GM18517 (cell line): ENCODE data around the gene TACR2.

Source experiments
- ATAC-seq: cut with Tn5 transposase; IDR thresholded peaks from one replicate; pipeline ENCODE4 v1.9.1; 2021; ENCODE audit warnings: mild to moderate bottlenecking, moderate library complexity; ENCODE audit not compliant: unreplicated experiment

The TACR2 gene

DNA sequence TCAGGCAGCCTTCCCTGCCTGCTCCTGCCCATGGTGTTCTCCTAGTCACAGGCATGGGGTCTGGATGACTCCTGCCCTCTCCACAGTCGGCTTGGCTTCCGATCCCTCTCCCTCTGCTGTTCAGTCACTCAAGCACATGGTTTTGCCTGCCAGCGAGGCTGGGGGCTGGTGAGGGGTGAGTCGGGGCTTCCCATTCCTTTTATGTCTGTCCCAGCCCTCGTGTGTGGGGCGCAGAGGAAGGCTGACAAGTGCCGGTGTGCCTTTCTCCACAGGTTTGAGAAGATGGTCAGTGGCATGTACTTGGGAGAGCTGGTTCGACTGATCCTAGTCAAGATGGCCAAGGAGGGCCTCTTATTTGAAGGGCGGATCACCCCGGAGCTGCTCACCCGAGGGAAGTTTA is 40.1 kb downstream of the TACR2 start:
- ATAC-seq: no peak

DNA sequence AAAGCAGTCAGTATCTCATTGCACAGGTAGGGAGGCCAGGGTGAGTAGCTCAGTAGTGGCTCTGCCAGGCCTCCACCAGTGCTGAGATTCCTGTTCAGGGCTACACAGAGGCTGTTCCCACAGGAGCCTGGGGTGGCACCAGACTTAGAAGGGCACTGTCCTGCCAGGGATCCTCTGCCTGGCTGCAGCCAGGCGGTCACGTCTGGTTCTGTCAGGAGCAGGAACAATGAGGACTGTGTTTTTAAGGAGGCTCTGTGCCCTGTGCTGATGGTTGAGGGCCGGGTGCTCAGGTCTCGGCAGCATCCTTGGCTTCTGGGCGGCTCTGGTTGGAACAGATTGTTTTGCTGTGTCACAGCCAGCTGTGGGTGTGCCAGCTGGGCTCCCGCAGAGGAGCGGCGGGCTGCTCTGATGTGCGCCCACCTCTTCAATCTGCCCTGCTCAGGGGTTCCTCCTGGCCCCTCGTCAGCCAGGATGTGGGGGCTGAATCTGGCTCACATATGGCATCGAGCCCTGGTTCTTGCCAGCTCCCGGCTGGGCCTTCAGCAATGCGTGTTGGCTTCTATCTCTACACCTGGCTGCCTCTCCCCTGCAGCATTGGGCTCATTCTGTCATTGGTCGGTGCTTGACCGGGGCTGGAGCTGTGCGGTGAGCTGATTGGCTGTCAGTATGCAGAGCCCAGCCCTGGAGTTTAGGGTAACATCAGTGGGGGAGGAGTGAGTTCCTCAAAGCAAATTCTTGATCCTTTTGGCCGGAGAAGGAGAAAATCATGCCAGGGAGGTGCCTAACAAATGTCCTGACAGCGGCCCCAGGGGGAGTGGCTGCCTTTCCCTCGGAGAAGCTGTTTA is 41.2 kb downstream of the TACR2 start:
- ATAC-seq: no peak

DNA sequence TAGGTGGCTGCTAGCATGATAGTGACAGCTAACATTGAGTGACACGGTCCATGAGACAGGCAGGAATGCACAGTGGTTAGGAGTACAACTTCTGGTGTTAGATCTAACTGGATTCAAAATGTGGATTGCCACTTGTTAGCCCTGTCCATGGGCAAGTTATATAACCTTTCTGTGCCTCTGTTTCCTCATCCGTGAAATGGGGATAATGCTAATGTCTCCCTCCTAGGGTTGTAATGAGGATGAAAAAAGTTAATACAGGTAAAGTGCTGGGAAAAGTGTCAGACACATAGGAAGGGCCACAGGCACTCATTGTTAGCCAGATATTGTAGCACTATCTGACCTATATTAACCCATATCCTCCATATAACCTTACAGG is 41.8 kb downstream of the TACR2 start:
- ATAC-seq: no peak

DNA sequence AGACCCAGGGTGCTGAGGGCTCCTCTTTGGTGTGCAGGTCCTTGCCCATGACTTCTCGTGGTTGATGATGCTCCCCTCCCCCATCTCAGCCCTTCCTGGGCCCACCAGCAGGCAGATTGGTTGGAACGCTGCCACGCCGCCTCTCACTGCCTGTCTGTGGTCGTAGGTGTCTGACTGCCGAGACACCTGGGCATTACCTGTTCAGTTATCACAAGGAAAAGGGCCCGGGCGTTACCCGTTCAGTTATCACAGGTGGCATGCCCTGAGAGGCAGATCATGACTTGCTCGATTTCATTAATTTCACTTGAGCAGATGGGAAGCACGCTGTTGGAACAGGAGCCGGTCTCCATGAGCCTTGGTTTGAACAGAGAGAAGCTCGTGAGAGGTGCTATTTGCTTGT is 42.5 kb downstream of the TACR2 start:
- no peak for ATAC-seq

DNA sequence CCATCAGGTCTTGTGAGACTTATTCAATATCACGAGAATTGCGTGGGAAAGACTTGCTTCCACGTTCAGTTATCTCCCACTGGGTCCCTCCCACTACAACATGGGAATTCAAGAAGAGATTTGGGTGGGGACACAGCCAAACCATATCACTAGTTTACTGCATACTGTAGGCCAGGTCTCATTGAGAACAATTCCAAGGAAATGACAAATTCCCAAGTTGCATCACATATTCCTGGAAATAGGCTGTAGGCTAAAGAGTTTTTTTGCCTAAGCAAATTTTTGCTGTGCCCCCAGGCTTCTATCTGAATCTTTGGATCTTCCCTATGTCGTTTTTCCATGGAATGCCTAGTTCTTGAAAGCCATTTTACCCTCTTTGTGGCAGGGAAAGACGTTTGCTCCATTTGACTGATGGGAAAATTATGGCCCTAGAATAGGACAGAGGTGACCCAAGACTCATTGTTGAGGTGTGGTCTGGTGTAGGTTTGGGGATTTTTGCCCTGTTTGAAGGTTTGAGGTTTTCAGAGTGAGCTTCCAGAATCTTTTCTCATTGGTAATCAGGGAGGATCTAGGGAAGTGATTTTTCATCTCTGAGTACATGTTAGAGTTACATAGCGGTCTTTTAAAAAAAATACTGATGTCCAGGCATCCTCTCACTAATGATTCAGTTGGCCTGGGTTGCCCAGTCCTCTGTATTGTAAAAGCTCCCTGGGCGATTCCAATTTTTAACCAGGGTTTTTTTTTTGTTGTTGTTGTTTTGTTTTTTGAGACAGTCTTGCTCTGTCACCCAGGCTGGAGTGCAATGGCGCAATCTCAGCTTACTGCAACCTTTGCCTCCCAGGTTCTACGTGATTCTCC is 44.4 kb downstream of the TACR2 start:
- no peak for ATAC-seq

DNA sequence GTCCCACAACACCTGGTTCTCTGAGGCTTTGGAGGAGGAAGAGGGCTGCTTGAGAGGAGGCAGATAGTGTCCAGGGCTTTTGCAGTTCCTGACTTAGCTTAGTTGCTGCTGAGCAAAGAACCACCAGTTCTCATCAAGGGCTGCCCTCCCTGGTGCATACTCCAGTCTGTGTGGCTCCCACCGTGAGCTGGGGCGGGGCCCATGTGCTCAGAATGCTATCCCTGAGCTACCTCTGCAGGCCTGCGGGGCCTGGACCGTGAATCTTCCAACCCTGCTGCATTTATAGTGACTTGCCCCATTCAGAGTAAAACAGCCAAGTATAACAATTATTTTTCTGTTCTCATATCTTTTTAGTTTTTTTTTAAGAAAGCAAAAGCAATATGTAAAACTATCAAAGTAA is 49.2 kb downstream of the TACR2 start:
- no peak for ATAC-seq

DNA sequence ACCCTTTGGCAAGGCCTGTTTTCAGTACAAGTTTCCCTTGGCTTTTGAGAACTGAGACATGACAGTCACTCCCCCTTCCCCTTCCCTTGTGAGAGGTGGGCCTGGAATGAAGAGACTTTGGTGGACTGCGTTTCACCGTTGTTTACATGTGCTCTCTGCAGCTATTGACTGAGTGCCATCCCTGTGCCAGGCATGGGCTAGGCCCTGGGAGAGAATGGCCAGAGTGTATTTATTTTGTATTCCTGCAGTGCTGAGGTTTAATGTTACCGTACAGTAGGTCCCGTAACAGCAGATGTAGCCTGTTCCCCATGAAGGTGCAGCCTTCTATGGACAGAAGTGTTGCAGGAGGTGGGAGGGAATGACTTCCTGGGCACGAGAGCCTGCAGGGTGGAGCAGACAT is 50.0 kb downstream of the TACR2 start:
- no peak for ATAC-seq

DNA sequence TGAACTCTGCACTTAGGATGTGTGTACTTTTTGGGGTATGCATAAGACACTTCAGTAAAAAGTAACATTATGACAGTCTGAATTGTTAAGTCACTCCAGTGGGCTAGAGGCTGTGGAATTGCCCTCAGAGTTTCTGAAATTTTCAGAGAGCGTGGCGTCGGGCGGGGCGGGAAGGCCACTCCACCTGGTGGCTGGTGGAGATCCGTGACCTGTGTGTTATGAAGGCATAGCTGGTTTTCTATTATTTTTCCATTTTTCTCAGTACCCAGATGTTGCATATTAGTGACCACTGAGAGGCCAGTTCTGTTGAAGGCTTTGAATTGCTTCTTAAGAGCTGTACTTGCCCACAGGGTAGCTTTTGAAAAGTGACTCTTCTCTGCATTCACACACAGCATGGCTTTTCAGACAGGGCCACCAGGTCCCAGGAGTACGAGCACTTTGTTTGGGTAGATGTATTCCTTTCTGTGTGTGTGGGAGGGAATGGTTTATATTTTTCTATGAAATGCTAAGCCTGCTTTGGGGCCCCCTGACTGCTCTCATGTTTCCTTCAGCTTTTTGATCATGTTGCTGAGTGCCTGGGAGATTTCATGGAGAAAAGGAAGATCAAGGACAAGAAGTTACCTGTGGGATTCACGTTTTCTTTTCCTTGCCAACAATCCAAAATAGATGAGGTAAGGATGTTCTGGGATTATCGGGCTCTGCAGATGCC is 52.3 kb downstream of the TACR2 start:
- no peak for ATAC-seq

DNA sequence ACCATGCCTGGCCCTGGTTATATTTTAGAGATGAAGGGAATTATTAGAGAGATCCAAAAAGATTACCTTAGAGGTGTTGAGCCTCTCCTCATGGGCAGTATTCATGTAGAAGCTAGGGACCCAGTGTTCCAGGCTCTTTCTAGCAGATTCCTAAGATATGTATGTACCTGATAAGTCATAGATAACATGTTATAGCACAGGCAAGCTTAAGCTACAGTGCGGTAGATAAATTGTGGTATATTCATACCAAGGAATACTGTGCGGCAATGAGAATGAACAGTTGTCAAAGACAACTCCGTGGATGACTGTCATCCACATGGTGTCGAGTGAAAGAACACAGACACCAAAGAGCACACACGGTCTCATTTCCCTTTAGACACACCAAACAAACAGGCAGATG is 53.1 kb downstream of the TACR2 start:
- ATAC-seq: no peak

DNA sequence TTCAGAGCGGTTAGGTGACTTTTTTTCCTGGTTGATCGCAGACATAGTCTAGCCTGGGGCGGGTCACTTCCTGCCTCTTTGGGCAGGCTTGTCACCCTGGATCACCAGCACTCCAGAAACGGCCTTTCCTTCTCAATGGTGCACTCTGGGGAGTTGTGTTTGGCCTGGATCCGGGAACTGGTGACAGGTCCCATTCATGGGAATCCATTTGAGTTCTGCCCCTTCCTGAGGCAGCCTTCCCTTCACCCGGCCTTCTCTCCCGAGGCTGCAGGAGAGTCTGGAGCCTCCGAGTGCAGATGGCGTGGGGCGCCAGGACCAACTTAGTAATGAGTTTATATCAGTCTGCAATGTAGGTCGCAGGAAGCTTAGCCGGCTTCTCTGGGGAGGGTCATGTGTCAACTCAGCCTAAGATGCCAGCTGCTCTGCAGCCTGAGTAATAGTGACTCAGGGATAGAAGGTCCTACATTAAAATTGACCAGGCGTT is 54.2 kb downstream of the TACR2 start:
- no peak for ATAC-seq

DNA sequence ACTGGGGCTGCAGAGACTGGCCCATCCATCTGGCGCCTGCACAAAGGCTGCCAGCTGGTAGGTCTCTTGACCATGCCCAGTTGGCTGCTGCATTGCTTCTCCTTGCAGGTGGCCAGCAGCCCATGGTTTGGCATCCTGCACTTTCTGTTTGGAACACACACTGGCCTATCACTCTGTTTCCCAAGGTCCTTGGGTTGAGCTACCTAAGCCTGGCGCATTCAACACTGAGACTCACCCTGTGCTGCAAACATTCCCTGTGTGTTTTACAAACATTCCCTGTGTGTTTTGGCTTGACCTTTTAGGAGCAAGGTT is 55.5 kb downstream of the TACR2 start:
- ATAC-seq: no peak

DNA sequence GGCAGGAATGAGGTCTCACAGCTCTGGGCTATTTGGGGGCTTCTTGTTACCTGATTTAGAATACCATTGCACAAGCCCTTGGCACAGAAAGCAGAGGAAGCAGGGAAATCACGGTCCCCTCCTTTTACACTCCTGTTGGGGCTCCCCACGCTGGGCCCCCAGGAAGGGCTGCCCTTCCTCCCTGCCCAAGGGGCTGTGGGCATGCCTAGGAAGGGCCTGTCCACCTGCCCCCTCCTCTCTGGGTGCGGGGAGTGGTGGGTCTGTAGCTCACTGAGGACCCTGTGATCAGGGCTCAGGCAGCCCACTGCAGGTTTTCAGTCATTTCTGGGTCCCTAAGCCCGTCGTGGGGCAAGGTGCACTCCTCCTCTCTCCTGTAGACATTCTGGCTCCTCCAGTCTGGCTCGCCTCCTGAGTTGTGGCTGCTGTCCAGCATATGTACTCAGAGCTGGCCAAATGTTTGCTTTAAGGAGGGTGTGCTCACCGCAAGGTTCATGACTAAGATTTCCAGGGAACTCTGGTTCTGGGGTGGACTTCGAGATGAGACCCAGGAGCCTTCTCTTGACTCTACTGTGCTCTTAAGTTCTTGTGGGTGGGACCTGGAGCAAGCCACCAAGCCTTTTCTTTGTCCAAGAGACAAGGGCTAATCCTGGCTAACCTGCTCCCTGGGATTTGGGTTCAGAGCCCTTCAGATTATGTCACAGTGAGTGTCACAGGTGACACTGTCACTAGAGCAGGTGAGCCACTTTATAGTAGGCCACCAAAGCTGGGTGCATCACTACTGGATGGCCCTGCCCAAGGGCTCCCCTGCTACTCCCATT is 56.0 kb downstream of the TACR2 start:
- no peak for ATAC-seq

DNA sequence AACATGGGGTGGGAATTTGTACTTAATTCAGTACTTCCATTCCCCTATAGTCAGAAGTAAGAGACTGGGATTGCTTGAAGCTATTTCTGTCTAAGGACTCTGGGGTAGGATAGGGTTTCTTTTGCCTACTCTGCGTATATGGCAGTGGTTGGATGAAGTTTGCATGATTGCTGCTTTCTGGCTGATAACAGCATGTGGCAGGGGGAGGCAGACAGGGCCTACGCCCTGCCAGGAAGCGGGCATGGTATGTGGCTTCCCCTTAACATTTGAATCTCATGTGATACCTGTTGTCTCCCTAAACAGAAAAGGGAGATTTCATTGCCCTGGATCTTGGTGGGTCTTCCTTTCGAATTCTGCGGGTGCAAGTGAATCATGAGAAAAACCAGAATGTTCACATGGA is 57.1 kb downstream of the TACR2 start:
- no peak for ATAC-seq

DNA sequence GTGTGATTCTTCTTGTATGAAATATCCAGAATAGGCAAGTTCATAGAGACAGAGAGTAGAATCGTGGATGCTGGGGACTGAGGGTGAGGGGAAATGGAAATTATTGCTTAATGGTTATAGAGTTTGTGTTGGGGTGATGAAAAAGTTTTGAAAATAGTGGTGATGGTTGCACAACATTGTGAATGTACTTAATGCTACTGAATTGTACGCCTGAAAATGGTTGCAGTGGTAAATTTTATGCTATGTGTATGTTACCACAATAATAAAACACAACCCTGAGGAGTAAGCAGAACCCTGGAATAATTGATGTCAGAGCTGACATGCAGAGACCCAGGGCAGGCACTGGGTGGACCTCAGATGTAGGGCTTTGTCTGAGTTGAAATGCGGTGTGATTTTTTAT is 57.6 kb downstream of the TACR2 start:
- ATAC-seq: no peak

DNA sequence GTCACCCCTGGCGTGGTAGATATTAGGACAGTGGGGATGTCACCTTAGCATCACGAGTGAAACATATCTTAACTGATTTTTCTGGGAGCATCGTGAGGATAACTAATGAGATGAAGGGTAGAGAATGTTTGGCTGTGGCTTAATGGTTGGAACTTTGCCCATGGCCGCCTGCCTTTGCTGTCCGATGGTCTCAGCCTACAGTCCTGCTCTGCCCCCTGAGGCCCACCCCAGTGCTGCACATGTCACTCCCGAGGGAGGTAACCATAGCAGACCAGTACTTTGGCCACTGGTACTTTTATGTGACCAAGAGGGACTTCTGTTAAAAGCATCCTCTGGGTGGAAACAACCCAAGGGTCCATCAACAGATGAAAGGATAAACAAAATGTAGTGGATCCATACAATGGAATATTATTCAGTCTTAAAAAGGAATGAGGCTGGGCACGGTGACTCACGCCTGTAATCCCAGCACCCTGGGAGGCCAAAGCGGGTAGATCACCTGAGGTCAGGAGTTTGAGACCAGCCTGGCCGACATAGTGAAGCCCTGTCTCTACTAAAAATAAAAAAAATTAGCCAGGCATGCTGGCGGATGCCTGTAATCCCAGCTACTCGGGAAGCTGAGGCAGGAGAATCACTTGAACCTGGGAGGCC is 58.4 kb downstream of the TACR2 start:
- ATAC-seq: no peak

DNA sequence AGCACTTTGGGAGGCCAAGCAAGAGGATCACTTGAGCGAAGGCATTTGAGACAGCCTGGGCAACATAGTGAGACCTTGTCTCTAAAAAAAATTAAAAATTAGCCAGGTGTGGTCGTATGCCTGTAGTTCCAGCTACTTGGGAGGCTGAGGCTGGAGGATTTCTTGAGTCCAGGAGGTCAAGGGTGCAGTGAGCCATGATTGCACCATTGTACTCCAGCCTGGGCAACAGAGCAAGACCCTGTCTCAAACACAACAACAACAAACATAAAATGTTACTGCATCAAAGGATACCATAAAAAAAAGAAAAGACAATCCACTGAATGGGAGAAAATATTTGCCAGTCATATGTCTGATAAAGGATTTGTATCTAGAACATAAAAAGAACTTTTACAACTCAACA is 60.5 kb downstream of the TACR2 start:
- no peak for ATAC-seq

DNA sequence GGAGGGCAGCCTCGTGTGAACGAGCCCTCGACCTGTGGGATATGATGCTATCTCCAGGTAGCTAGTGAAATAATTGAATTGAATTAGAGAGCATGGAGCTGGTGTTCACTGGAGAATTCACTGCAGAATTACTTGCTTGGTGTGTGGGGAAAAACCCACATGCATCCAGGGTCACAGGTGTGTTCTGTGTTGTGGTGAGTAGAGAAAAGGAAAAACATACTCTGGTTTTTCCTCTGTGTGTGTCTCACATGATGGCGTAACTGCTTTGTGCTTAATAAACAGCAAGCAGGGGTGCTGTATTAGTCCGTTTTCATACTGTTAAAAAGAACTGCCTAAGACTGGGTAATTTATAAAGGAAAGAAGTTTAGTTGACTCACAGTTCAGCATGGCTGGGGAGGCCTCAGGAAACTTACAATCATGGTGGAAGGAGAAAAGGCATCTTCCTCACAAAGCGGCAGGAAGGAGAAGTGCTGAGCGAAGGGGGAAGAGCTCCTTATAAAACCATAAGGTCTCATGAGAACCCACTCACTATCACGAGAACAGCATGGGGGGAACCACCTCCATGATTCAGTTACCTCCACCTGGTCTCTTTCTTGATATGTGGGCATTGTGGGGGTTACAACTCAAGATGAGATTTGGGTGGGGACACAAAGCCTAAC is 62.6 kb downstream of the TACR2 start:
- ATAC-seq: no peak
